Activated gamma-delta T cell treated with Interleukin-2 at 50 U/mL for 16 hours (primary cell): ENCODE results near the gene SNAI3.
A peak's percentile ranks its signal among the peaks of the same experiment; 100 is the strongest.

ENCODE experiments used
- DNase-seq: peaks from one replicate; pipeline ENCODE4 v3.0.0-alpha.2; 2020

The SNAI3 gene

GRCh38 chr16:88686439-88687253 lies at the start of gene SNAI3:
TSS of gene SNAI3 (minus strand) at chr16:88686507. CDS start at chr16:88686406, 101 bp downstream.
- DNase-seq, result peak; percentile 82

DNA sequence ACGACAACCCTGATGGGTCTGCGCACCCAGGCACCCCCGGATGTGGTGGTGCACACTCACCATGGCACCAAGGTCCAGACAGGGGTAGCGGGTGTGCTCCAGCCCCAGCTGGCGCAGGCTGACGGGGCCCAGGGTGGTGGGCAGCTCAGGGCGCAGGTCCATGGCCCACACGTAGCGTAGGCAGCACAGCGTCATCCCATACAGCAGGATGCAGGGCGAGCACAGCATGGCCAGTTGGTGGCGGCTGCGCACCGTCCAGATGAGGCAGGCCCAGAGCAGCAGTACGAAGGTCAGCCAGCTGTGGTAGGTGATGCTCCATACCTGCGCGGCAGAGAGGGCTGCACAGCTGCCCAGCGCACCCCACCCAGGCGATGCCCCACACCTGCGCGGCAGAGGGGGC lies 49.8 kb upstream of the SNAI3 start:
- DNase-seq, result no peak

DNA sequence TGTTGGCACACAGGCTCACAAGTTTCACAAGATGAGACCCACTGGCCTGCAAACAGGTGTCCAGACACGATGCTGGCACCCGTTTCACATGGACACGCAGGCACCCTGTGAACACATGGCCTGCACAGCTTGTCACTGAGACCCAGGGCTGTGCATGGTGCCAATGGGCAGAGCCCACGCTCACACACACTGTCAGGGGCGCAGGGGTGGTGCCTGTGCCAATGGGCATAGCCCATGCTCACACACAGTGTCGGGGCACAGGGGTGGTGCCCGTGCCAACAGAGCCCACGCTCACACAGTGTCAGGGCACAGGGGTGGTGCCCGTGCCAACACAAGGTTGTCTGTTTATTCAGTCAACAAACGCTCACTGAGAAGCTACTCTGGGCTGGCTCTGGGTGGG lies 49.3 kb upstream of the SNAI3 start:
- DNase-seq, result no peak

DNA sequence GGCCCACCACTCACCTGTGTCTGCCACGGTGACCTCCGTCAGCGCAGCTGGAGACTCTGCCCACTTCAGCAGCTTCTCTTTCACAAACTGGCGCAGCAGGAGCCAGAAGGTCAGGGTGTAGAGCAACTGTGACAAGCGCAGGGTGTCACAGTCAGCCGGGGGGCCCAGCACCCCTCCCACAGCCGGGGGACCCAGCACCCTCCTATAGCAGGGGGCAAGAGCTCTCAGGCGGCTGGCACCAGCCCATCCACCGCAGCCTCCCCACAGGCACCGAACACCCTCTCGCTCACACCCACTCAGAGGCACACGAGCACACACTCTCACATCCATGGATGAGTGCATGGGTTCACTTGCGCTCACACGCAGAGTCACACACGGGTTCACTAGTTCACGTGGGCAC lies 48.8 kb upstream of the SNAI3 start:
- DNase-seq, result no peak

DNA sequence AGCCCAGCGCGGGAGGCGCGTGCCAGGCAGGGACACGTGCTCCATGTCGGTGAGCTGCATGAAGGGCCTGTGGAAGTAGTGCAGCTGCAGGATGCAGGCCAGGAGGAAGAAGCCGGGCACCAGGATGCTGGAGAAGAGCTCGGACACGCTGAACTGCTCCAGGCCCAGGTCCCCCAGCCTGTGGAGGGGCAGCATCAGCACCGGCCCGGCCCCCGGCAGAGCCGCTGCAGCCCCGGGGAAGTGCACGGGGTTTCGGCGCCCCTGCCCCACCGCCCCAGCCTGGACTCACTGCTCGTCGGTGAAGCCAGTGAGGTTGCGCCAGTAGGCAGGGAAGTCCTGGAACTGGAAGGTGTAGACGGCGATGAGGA lies 48.0 kb upstream of the SNAI3 start:
- no peak for DNase-seq

GRCh38 chr16:88733630-88734360 lies 47.5 kb upstream of the SNAI3 start:
- DNase-seq, result no peak

DNA sequence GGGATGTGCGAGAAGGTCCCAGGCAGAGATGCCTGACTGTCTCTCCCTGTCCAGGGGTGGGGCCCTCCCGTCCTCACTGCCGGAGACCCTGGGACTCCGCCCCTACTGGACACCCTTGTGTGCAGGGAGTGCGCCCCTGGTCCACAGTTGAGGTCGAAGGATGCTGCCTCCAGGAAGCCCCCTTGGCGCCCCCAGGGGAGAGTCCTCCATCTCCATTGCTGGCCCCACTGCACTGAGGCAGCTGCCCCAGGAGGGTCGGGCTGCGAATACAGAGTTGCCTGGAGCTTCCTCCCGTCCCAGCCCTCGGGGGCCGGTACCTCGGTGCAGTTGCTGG lies 46.6 kb upstream of the SNAI3 start:
- DNase-seq, result no peak

- no peak for DNase-seq
These were observed 46.1 kb upstream of the SNAI3 start for GRCh38 chr16:88732172-88732960.

DNA sequence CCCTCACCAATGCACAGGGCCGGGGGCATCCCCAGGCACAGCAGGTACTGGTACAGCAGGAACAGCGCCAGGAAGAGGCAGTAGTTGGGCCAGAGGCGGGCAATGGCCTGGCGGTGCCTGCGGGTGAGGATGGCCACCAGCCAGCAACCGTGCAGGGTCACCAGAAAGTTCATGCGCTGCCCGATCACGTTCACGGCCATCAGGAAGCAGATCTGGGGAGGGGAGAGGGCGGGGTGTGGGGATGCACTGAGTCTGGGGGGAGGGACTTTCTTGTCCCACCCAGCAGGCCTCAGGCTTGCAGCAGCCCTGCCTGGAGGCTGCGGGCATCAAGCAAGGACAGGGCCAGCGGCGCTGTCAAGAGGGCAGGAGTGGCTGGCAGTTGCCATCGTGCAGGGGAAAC lies 45.4 kb upstream of the SNAI3 start:
- no peak for DNase-seq

GRCh38 chr16:88730632-88731607 lies 44.6 kb upstream of the SNAI3 start:
- no peak for DNase-seq

- no peak for DNase-seq
These were observed 41.6 kb upstream of the SNAI3 start for GRCh38 chr16:88727871-88728270.

DNA sequence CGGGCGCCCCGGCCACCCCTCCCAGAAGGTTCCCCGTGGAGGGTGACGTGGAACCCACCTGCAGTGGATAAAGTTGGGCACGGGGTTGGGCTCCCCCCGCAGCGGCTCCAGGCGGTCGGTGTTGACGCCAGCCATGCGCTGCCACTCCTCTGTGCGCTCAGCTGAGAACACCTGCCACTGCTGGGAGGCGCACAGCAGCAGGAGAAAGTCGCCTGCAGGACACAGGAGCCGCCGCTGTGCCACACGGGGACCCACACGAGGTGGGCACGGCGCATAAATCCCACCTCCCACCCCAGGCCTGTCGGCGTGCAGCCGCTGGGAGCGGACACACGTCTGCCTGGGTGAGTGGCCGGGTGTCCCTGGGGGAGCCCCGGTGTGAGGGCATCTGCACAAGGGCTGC lies 40.7 kb upstream of the SNAI3 start:
- DNase-seq, result no peak

- DNase-seq, result no peak
These were observed 40.1 kb upstream of the SNAI3 start for GRCh38 chr16:88726408-88726749.

GRCh38 chr16:88725609-88726407 lies 39.5 kb upstream of the SNAI3 start:
- DNase-seq, result no peak

- no peak for DNase-seq
These were observed 38.7 kb upstream of the SNAI3 start for GRCh38 chr16:88724855-88725555.

DNA sequence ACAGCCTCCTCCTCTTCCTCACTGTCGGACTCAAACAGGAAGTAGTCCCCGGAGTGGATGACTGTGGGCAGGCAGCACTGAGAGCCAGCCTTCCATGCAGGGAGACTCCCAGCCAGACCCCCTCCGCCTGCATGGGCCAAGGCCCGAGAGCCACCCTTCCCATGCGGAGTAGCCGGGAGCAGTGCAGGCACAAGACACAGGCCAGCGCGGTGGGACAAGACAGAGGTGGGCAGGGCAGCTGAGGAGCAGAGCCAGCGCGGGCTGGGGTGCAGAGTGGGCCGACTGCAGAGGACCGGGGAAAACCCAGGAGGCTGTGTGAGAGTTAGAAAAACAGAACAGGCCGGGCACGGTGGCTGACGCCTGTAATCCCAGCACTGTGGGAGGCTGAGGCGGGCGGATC lies 37.6 kb upstream of the SNAI3 start:
- DNase-seq, result no peak

DNA sequence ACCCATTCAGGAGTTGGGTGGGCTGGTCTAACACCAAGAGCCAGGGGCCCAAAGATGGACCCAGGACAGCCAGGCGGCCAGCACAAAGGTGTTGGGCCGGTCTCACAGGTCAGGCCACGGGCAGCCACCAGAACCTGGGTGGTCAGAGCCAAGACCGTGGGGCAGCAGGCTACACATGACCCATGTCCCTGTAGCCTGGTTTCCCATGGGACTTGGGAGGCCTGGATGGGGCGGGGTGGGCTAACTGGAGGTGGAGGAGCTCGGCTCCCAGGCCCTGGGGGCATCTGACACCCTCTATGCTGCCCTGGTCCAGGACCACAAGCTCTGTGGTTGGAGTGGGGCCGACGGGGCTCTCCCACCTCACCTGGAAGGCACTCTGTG lies 37.2 kb upstream of the SNAI3 start:
- DNase-seq, result no peak

DNA sequence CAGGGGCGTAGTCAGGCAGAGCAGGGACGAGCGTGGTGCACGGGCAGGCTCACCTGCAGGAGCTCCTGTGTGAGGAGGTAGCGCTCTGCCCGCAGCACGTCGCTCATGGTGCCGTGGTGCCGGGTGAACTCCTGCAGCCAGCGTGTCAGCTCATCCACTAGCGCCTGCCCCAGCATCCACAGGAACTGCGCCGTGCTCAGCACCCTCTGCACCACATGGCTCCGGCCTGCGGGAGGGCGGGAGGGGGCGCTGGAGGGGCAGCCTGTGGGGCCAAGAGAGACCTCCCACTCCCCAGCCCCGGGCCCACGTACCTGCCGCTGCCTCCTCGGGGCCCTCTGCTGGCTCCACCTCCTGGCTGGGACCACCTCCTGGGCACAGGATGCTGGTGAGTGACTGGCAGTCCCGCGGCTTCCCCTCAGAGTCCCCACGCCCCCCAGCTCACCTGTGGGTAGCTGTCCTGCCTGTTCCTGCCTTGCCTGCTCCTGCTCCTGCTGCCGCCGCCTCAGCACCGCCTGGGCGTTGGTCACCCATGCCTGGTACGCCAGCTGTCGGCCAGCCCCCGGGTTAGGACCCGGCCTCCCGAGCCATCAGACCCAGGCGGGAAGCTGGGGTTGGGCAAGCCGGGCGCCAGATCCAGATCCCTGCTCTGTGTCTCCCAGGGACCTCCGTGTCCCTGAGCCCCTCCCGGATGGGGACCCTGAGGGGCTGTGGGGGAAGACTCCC lies 36.6 kb upstream of the SNAI3 start:
- DNase-seq, result no peak

DNA sequence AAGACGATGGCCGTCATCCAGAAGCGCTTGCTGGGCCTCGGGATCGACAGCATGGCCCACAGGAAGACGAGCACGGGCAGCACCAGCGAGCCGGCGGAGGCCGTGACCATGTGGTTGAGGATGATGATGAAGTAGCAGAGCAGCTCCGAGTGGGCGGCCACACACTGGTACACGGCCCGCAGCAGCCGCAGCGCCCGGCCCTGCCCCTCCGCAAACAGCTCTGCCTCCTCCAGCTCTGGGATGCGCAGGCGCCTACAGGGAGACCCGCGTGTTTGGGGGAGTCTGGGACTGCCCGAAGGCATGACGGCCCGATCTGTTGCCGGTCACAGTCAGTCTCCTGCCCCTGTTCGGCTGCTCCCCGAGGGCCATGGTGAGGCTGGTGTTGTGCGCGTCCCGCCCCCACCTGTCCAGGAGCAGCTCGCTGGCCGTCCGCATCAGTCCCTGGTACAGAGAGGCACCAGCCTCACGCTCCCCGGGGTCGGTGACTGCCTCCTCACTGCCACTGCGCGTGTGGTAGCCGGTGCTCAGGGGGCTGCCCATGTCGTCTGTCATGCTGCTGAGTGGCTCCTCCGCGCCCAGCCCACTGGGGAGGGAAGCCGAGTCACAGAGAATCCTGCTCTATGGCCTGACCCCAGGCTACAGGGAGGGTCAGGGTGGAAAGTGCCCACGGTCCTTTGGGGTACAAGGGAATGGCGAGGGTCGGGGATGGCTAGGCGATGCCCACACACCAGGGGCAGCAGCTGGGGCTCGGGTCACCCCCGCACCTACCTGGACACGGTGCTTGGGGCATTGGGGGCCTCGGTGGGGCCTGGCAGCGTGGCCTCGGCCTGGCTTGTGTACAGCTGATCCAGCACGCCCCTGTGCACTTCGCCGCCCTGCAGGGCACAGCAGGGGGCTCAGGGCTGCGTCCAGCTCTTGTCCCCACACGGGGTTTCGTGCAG lies 35.8 kb upstream of the SNAI3 start:
- no peak for DNase-seq
